SK-N-MC (cell line): Measurements from ENCODE around the gene RBM15B.

Source experiments
- EZH2 ChIP-seq: fragments of 200-600 bp; sonication (generic); IDR thresholded peaks from one replicate; pipeline ENCODE4 v1.6.1; 2017; ENCODE audit warnings: antibody characterized with exemption
- POLR2AphosphoS5 ChIP-seq: IDR thresholded peaks from 2 replicates; pipeline ENCODE4 v1.6.1; 2012; ENCODE audit warnings: mild to moderate bottlenecking, low read depth, low read length, borderline replicate concordance

DNA sequence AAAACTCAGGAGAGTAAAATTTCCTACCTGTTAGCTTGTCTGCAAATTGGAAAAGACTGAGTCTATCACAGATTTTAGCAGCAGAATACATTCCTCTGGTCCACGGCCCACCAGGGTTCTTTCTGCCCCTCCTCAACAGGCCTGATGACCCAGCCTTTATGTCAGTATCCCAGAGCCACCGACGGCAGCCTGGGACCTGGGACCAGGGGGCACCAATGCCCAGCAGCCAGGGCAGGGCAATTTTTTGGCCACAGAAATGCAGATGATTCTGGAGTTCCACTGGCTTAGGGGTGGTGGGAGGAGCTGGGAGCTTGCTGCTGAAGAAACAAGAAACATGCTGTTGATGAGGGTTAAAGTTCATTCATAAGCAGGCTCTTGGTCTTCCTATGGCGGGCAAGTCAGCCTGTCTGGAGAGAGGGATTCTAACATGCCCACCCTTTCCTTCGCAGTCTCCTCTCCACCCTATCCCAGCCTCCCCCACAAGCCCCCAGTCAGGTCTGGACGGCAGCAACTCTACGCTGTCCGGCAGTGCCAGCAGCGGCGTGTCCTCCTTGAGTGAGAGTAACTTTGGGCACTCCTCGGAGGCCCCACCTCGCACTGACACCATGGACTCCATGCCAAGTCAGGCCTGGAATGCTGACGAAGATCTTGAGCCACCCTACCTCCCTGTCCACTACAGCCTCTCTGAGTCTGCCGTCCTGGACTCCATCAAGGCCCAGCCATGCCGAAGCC, 10.3 kb upstream of the RBM15B start:
- TF ChIP-seq EZH2: no peak
- TF ChIP-seq POLR2AphosphoS5: no peak
